Stimulated activated CD4-positive, alpha-beta T cell treated with anti-CD3 and anti-CD28 coated beads, Interleukin-2, amount 100 ng/mL, for 24 hours (primary cell): ENCODE measurements around the gene CCDC30.
"Not testable (repeated sequence)": the region's sequence is repeated elsewhere in the genome, so short reads cannot be mapped to it uniquely, and the experiment has no call there.

ENCODE experiments used
- DNase-seq, 2 donors: peaks; one replicate each; pipeline ENCODE4 v3.0.0-alpha.2; 2020

CCDC30 gene

DNA sequence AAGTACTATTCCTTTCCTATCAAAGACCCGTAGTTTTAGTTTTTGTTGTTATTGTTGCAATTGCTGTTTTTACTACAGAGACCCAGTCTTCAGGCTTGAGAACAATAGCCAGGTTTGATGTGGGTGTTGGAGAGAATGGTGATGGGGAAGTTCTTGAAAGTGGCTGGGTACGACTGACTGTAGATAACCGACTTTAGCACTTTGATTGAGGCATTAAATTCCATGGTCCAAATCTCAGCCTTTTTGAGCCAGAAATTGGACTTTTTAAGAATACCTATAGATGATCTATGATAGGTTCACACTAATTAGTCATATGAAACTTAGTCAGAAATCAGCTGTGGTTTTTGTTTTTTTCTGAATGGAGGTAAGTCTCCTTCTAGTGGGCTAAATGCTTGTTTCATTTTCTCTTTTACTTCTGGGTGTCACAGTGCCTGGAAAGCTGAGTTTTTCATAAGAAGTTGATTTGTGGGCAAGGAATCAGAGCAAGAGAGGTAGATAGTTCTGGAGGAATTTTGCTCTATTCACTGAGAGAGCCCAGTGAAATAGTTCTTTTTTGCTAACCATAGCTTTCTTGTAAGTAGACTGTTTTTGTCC is 197.9 kb downstream of the CCDC30 start:
- no peak for DNase-seq

- no peak for DNase-seq
These were observed 206.8 kb downstream of the CCDC30 start for GRCh38 chr1:42669936-42670335.

DNA sequence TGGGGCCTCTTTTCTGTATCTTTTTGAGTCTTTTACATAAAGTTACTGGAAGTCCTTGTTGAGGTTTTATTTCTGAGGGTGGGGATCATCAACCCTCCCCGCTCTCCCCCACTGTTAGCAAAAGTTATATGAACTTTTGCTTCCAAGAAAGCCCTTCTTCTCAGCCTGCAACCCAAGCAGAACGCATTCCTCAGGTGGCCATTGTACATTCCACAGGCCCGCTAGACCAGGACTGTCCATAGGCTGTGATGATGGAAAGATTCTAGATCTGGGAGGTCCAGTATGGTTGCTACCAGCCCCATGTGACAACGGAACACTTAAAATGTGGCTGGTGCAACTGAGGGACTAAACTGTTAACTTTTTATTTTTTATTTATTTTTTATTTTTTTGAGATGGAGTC is 207.3 kb downstream of the CCDC30 start:
- DNase-seq = no peak

- no peak for DNase-seq
These were observed 211.1 kb downstream of the CCDC30 start for GRCh38 chr1:42674214-42674613.

- DNase-seq = no peak
These were observed 211.6 kb downstream of the CCDC30 start for GRCh38 chr1:42674682-42675081.

- DNase-seq = no peak
These were observed 212.4 kb downstream of the CCDC30 start for GRCh38 chr1:42675467-42675866.

GRCh38 chr1:42676534-42677087 is 213.5 kb downstream of the CCDC30 start:
- DNase-seq = no peak

GRCh38 chr1:42679364-42679983 is 216.4 kb downstream of the CCDC30 start:
- DNase-seq = no peak

- DNase-seq = no peak
These were observed 217.0 kb downstream of the CCDC30 start for GRCh38 chr1:42680055-42680454.

GRCh38 chr1:42680921-42681683 is 218.0 kb downstream of the CCDC30 start:
- peak in 1 of 2 donors; percentile 37 for DNase-seq

GRCh38 chr1:42681741-42682483 is 218.8 kb downstream of the CCDC30 start, which contains the start of gene YBX1:
Gene YBX1, plus strand, starts transcription at chr1:42682418. Its CDS starts 148 bp downstream, at chr1:42682566.
- peak; percentile 95 for DNase-seq

GRCh38 chr1:42682484-42682738 is 219.3 kb downstream of the CCDC30 start:
- DNase-seq = not testable (repeated sequence)

DNA sequence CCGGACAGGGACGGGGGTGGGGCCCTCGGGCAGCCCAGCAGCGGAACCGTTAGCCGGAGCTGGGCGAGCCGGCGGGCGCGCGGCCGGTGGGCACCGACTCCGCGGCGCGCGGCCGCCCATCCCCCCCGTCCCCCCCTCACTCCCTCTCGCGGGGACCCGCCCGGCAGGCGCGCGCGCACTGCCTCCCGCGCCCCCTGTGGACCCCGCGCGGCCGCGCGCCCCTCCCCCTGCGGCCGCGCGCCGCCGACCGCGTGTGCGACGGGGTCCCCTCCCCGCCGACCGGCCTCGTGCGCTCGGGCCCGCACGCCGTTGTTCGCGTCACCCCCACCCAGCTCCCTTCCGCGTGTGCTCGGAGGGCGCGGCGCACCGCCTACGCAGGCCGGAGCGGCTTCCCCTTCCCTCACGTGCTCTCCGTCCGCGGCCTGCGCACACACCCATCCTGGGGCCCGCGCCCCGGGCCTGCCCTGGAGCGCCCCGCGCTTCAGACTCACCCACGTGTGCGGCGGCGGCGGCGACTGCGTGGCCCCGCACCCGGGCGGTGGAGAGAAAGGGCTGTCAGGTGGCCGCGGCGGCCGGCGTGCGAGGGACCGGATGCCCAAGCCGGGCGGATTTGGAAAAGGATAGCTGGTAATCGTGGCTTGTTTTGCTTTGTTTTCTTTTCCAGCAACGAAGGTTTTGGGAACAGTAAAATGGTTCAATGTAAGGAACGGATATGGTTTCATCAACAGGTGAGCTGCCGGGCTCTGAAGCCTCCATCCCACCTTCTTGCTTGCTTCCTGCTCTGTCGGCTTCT is 219.8 kb downstream of the CCDC30 start:
- DNase-seq = peak; percentile 65 to 75

- peak; percentile 26 to 28 for DNase-seq
These were observed 221.1 kb downstream of the CCDC30 start for GRCh38 chr1:42684139-42684538.

- DNase-seq = no peak
These were observed 223.3 kb downstream of the CCDC30 start for GRCh38 chr1:42686418-42686817.

DNA sequence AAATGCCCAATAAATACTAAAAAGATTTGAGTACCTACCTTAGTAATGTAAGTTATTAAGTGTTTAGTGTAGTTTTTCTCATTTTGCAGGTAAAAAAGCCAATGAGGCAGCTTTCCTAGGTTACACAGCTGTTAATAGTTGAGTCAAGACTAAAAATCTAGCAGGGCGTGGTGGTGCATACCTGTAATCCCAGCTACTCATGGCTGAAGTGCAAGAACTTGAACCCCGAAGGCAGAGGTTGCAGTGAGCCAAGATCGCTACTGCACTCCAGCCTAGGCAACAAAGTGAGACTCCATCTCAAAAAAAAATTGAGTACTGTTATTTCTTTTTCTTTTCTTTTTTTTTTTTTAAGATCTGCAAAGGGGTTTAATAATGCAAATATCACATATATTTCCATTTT is 226.8 kb downstream of the CCDC30 start:
- no peak for DNase-seq

DNA sequence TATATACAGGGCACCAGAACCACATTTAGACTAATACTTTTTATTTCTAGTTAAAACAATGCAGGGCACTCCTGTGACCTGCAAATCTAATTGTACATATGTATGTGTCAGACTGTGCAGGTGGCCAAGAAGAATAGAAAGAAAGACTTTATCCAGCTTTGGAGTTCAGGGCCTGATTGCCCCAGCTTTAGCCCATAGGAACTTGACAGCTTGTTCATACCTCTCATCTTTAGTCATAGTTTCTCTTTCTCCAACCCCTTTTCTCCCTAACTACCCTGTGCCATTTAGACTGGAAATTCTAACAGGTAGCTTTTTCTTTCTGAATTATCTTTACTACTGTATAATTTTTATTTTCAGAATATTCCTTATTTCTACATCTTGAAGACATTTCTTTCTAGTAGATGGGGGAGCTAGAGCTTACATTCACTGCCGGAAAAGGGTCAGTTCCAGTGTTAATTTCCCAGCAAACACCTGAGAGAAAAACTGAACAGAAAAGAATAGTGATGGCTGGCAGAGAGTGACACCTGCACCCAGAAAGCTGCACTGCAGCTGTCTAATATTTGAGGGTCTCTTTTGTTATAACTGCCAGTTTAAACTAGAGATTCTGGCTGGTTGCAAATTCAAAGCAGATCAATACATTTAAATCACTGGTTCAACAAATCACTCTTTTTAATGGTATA is 227.5 kb downstream of the CCDC30 start:
- no peak for DNase-seq

GRCh38 chr1:42691157-42691498 is 228.0 kb downstream of the CCDC30 start:
- DNase-seq = no peak

- DNase-seq = no peak
These were observed 229.4 kb downstream of the CCDC30 start for GRCh38 chr1:42692461-42692860.

- no peak for DNase-seq
These were observed 229.8 kb downstream of the CCDC30 start for GRCh38 chr1:42692911-42693310.

DNA sequence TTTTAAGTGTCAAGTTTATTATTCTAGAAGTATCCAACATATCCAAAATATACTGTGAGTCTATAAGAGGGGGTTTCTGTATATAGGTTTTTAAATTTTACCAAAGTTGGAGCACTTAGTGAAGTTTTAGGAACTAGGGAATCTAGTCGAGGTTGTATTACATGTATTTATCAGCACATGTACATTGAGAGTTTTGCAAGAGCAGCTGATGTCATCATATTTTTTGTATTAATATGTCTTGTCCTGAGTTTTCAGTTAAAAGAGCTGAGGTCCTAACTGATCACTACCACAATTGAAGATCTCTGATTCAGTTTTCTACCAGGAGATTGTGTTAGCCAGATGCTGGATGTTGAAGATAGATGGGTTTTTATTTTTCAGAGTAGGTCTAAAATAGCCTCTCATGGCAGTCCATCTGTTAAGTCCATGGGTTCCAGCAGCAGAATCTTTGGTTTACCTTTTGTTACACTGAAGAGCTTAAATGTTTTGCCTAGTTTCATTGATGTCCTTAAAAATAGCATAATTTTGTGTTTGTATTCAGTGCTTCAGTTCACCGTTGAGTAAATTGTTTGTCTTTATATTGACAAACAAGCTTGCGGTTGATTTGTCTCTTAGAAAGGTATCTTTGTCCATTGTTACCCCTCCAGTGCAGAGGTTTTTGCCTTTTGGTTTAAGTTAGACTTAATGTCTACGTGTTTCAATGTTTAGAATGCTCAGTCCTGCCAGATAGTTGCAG is 235.2 kb downstream of the CCDC30 start:
- no peak for DNase-seq
